Left lung (tissue), 10 donors: ENCODE data around the gene ITGA11. TPM values are rescaled to one million over a fixed set of nuclear protein-coding genes. Genes with fewer than 3 reads are reported as not detected.

ENCODE experiments used
- ATAC-seq: fragments of 200-7000 bp; cut with Tn5 transposase; one replicate; pipeline ENCODE4 v1.9.1; 2020; ENCODE audit warnings: moderate library complexity
- DNase-seq, 4 donors: peaks; one replicate each; pipeline ENCODE4 v3.0.0-alpha.2; 2013 to 2020
- H3K27ac ChIP-seq, 2 donors: fragments of 200-600 bp; sonication (generic) in 1 of 2; one replicate each; pipeline versions ENCODE4 v1.5.0 to v1.8.0; 2020 to 2021
- H3K27me3 ChIP-seq, 2 donors: fragments of 200-600 bp; sonication (generic) in 1 of 2; one replicate each; pipeline versions ENCODE4 v1.5.0 to v1.8.0; 2020 to 2021
- H3K36me3 ChIP-seq, 2 donors: fragments of 200-600 bp; sonication (generic) in 1 of 2; one replicate each; pipeline versions ENCODE4 v1.5.0 to v1.8.0; 2020 to 2021
- H3K4me1 ChIP-seq, 2 donors: fragments of 200-600 bp; one replicate each; pipeline ENCODE4 v1.8.0; 2021
- H3K4me3 ChIP-seq, 2 donors: fragments of 200-600 bp; sonication (generic) in 1 of 2; one replicate each; pipeline versions ENCODE4 v1.5.0 to v1.8.0; 2020 to 2021; ENCODE audit warnings: mild to moderate bottlenecking in 1 of 2
- H3K9me3 ChIP-seq, 2 donors: fragments of 200-600 bp; sonication (generic) in 1 of 2; one replicate each; pipeline versions ENCODE4 v1.5.0 to v1.8.0; 2020 to 2021
- intact Hi-C, 2 donors: fragments of 100-400 bp; cut with DNase I; formaldehyde crosslinking; loops; one replicate each; pipeline versions ENCODE4 v1.11.2 to v1.14.2; 2022
- polyA plus RNA-seq, 6 donors: library from polyadenylated mRNA; unstranded; fragments of 120-200 nt; gene quantifications; one replicate each; pipeline ENCODE4 v1.2.1, GENCODE V29; 2013; ENCODE audit not compliant: insufficient read length in 6 of 6
- total RNA-seq, 2 donors: library from RNA; stranded (reverse); fragmentation: NEBNext Ultra II Directional; extraction: Animal tissue kit (Norgen Biotek cat#: 25700); gene quantifications; one replicate each; pipeline ENCODE4 v1.2.1, GENCODE V29; 2021
- TF ChIP-seq, protein P1 (sequence below), 2 donors: fragments of 200-600 bp; sonication (generic) in 1 of 2; IDR thresholded peaks; one replicate each; pipeline versions ENCODE4 v1.5.0 to v1.8.0; 2021; ENCODE audit warnings: antibody characterized with exemption in 2 of 2
- donor health status: DM: no; HTN: yes; CAD: no.
- donor health status: DM: no; HTN: no; CAD: no.

The ITGA11 gene
- total and polyA plus RNA-seq, 8 donors, result 1.1 to 7.3 (median 1.8) TPM

DNA sequence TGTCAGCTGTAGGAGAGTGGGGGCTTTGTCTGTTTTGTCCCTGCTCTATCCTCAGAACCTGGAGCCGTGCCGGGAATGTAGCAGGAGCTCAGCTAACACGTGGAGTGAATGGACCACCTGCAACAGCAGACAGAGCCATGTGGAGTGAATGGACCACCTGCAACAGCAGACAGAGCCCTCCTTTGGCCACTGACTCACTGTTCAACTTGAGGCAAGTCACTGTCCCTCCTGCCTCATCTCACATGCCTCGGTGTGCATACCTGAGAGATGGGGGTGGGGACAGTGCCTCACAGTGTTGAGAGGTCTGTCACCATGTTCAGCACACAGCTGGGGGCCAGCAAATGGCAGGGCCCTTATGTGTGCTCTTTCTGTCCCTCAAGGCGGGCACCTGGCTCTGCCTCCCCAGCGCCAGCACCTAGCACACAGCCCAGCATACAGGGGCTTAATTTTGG lies 126.5 kb downstream of the ITGA11 start:
- Histone ChIP-seq H3K36me3 (no peaks in the 10 kb centered on the region), H3K9me3 (no peaks in the 10 kb centered on the region), H3K4me1 (peaks cover 0 to 5% of the 10 kb centered on the region in 2 donors), H3K27ac (no peak overlapping the region), H3K27me3 (no peaks in the 10 kb centered on the region), H3K4me3 (no peak overlapping the region)
- ATAC-seq (no peak), DNase-seq (no peak)
- intact Hi-C loops, result loop anchor here in 1 of 2 donors (10.0 kb wide), 2 partner anchors 51 to 79 kb away; no protein-coding TSS in a partner anchor
- TF ChIP-seq, protein P1, sequence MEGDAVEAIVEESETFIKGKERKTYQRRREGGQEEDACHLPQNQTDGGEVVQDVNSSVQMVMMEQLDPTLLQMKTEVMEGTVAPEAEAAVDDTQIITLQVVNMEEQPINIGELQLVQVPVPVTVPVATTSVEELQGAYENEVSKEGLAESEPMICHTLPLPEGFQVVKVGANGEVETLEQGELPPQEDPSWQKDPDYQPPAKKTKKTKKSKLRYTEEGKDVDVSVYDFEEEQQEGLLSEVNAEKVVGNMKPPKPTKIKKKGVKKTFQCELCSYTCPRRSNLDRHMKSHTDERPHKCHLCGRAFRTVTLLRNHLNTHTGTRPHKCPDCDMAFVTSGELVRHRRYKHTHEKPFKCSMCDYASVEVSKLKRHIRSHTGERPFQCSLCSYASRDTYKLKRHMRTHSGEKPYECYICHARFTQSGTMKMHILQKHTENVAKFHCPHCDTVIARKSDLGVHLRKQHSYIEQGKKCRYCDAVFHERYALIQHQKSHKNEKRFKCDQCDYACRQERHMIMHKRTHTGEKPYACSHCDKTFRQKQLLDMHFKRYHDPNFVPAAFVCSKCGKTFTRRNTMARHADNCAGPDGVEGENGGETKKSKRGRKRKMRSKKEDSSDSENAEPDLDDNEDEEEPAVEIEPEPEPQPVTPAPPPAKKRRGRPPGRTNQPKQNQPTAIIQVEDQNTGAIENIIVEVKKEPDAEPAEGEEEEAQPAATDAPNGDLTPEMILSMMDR (IDR thresholded peaks at IDR 0.05), result no peak

DNA sequence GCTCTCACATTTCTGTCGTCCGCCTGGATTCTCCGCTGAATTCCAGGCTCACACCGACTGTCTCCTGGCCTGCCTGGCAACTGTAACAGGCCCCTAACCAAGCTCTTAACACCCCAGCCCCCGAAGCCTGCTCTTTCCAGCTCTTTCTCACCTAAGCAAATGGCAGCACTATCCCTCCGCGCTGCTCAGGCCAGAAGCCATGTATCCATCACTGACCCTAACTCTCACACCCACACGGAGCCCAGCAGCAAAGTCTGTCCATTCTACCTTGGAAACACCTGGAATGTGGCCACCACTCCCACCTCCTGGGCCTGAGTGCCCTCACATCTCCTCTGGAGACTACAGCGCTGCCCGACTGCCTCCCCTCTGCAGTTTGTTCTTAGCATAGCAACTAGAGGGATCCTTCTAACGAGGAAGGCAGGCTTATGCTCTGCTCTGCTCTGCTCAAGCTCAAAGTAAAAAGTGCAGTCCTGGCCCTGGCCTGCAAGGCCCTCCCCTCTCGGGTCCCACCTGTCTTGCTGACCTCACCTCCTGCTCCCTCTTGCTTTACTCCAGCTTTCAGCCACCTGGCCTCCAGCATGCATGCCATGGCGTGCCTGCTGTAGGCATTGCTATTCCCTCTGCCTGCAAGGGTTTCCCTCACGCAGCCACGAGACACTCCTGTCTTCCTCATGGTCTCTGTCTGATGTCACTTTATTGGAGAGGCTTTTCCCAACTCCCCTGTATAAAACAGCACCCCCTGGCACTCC lies 127.2 kb downstream of the ITGA11 start:
- Histone ChIP-seq H3K36me3 (no peaks in the 10 kb centered on the region), H3K4me1 (peaks cover 0 to 9% of the 10 kb centered on the region in 2 donors), H3K4me3 (no peak overlapping the region), H3K27ac (no peak overlapping the region), H3K9me3 (no peaks in the 10 kb centered on the region), H3K27me3 (no peaks in the 10 kb centered on the region)
- DNase-seq (peak in 1 of 4 donors; percentile 53), ATAC-seq (no peak)
- TF ChIP-seq, protein P1 (IDR thresholded peaks at IDR 0.05), result no peak
- intact Hi-C loops, result loop anchor here in 1 of 2 donors (10.0 kb wide), 2 partner anchors 50 to 80 kb away; no protein-coding TSS in a partner anchor

DNA sequence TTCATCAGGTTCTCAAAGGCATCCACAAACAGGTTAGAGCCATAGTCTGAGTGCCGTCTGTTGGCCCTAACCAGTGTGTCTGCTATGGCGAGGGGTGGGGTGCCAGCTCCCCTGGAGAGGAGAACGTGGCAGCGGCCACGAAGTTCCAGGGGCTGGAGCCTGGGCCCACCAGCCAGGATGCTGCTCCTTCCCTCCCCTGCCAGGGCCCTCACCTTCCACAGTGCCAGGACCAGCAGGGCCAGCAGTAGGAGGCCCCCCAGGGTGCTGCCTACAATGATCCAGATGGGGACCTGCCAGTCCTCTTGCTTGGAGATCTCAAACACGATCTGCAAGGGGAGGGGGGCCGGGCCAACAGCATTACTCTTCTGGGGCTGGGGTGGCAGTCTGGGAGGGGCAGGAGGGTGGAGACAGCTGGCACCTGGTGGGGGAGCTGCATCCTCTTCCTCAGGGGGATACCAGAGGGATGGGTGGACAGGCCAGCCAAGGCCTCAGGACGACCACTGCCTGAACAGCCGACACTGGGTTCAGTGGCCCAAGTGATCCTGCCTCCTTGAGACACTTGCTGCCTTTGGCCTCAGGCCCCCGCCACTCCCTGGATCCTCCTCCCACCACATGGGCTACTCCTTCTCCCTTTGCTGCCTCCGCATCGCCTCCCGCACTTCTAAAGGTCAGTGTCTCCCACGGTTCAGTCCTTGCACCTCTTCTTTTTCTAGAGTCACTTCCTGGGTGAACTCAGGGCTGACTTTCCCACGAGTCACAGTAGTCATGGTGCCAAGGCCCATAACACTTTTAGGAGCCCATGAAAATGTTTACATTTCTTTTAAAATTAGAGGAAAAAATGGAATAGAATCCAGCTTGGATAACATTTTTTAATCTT lies 128.2 kb downstream of the ITGA11 start:
- TF ChIP-seq, protein P1 (IDR thresholded peaks at IDR 0.05), result no peak
- Histone ChIP-seq H3K27ac (no peak overlapping the region), H3K27me3 (no peaks in the 10 kb centered on the region), H3K4me1 (peaks cover 0 to 18% of the 10 kb centered on the region in 2 donors), H3K4me3 (no peak overlapping the region), H3K9me3 (no peaks in the 10 kb centered on the region), H3K36me3 (no peaks in the 10 kb centered on the region)
- ATAC-seq, result no peak
- intact Hi-C loops, result loop anchor here in 1 of 2 donors (10.0 kb wide), 2 partner anchors 49 to 81 kb away; no protein-coding TSS in a partner anchor
- DNase-seq, result peak in 1 of 4 donors; percentile 55

DNA sequence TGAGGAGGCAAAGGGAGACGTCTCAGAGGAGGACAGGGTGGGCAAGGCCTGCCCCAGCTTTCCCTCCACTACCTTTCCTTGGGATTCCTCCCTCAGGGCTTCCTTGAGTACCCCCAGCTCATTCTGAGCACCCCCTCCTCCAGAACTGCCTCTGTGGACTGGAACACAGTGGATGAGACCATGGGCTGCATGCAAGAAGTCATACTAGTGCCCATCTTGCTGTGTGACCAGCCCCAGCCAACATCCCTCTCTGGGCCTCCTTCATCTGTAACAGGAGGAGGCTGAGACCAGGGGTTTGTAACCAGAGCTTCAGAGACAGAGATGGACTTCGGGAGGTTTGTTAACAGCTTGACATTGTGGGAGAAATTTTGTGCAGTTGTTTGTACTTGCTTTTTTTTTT lies 128.8 kb downstream of the ITGA11 start:
- Histone ChIP-seq H3K36me3 (no peaks in the 10 kb centered on the region), H3K4me1 (peaks cover 0 to 25% of the 10 kb centered on the region in 2 donors), H3K4me3 (no peak overlapping the region), H3K27me3 (no peaks in the 10 kb centered on the region), H3K27ac (no peak overlapping the region), H3K9me3 (no peaks in the 10 kb centered on the region)
- intact Hi-C loops, result loop anchor here in 1 of 2 donors (10.0 kb wide), 2 partner anchors 48 to 82 kb away; no protein-coding TSS in a partner anchor
- TF ChIP-seq, protein P1 (IDR thresholded peaks at IDR 0.05), result no peak
- ATAC-seq, result no peak
- DNase-seq, result no peak
